ENCODE measurements around the gene TSC22D4.

- TF ChIP-seq, protein P1, sequence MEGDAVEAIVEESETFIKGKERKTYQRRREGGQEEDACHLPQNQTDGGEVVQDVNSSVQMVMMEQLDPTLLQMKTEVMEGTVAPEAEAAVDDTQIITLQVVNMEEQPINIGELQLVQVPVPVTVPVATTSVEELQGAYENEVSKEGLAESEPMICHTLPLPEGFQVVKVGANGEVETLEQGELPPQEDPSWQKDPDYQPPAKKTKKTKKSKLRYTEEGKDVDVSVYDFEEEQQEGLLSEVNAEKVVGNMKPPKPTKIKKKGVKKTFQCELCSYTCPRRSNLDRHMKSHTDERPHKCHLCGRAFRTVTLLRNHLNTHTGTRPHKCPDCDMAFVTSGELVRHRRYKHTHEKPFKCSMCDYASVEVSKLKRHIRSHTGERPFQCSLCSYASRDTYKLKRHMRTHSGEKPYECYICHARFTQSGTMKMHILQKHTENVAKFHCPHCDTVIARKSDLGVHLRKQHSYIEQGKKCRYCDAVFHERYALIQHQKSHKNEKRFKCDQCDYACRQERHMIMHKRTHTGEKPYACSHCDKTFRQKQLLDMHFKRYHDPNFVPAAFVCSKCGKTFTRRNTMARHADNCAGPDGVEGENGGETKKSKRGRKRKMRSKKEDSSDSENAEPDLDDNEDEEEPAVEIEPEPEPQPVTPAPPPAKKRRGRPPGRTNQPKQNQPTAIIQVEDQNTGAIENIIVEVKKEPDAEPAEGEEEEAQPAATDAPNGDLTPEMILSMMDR (IDR thresholded peaks at IDR 0.05; ENCODE audit: insufficient read depth, low read depth, low read length): no peak
- no peak for TF ChIP-seq EZH2 (IDR thresholded peaks at IDR 0.05; ENCODE audit: insufficient read depth, low read length)
Observed at GRCh38 chr7:100504887-100505611, 26.0 kb upstream of the TSC22D4 start.
